HepG2 (cell line): ENCODE results near the gene CADM2. TPM values are rescaled to one million over a fixed set of nuclear protein-coding genes. Genes with fewer than 3 reads are reported as not detected.

ENCODE experiments used
- ATAC-seq: fragments of 200-7000 bp; cut with Tn5 transposase; 3 replicates; pipeline ENCODE4 v1.9.1; 2020; ENCODE audit warnings: mild to moderate bottlenecking, moderate library complexity
- BruUV-seq: library from RNA; stranded (reverse); fragments of 400-500 nt; replicated peaks from 2 replicates; lab custom pipeline; 2021; lab: Mats Ljungman, UMichigan
- CTCF ChIA-PET: fragments of 300-600 bp; formaldehyde crosslinking; extraction: SDS; loops from one replicate; lab custom pipeline; 2021; ENCODE audit warnings: low total read pairs, inconsistent platforms, low intra/inter-chr PET ratio; lab: Yijun Ruan, JAX
- POLR2A ChIA-PET: fragments of 350-600 bp; sonication (Branson Sonifier 250); formaldehyde crosslinking; loops from one replicate; lab custom pipeline; 2020; ENCODE audit warnings: antibody characterized with exemption, inconsistent platforms; lab: Yijun Ruan, JAX
- DNase-seq: peaks from one replicate; pipeline ENCODE4 v3.0.0-alpha.2; 2015; ENCODE audit warnings: low spot score
- FAIRE-seq: peaks from 3 replicates; lab custom pipeline; 2011; peaks lifted over from hg19 to GRCh38; lab: Jason Lieb, UNC
- H2AFZ ChIP-seq: one replicate; pipeline ENCODE4 v1.6.1; 2011; ENCODE audit warnings: low read length, inconsistent platforms
- H3K27ac ChIP-seq: fragments of 300-600 bp; 3 replicates; pipeline ENCODE4 v1.8.0; 2011; ENCODE audit warnings: mixed run types, mild to moderate bottlenecking, mixed read lengths, low read length, inconsistent platforms; ENCODE audit not compliant: insufficient read depth; ENCODE audit errors: extremely low read length
- H3K27me3 ChIP-seq, 2 experiments: fragments of 200-600 bp in 1 of 2; 2 replicates in 1 of 2; 3 replicates in 1 of 2; pipeline versions ENCODE4 v1.6.0 to v1.8.0; 2011; ENCODE audit warnings: low read length in 2 of 2, mild to moderate bottlenecking in 2 of 2, moderate library complexity in 2 of 2, inconsistent platforms in 1 of 2; ENCODE audit not compliant: insufficient read depth in 2 of 2, control insufficient read depth in 1 of 2
- H3K36me3 ChIP-seq, 2 experiments: fragments of 200-600 bp in 1 of 2; replicated peaks in 1 of 2; 2 replicates in 1 of 2; 3 replicates in 1 of 2; pipeline versions ENCODE4 v1.5.1 to v1.8.0; 2011; ENCODE audit warnings: low read length in 2 of 2, inconsistent platforms in 1 of 2; ENCODE audit not compliant: insufficient read depth in 2 of 2, control insufficient read depth in 1 of 2
- H3K4me1 ChIP-seq: 2 replicates; pipeline ENCODE4 v1.5.1; 2012; ENCODE audit warnings: low read length, inconsistent platforms; ENCODE audit not compliant: insufficient read depth
- H3K4me2 ChIP-seq: 2 replicates; pipeline ENCODE4 v1.6.0; 2011; ENCODE audit warnings: low read depth, low read length, inconsistent platforms
- H3K4me3 ChIP-seq, 3 experiments: fragments of 200-600 bp in 1 of 3; sonication (generic), shearing (Covaris generic) in 1 of 3; replicated peaks in 1 of 3; 2 replicates each; pipeline ENCODE4 v1.5.1; 2011 to 2016; ENCODE audit warnings: low read length in 3 of 3, inconsistent platforms in 2 of 3, low read depth in 2 of 3, mild to moderate bottlenecking in 2 of 3, control low read depth in 1 of 3, mixed read lengths in 1 of 3; ENCODE audit not compliant: insufficient read depth in 1 of 3
- H3K79me2 ChIP-seq: one replicate; pipeline ENCODE4 v1.6.1; 2011; ENCODE audit warnings: low read length, inconsistent platforms; ENCODE audit not compliant: insufficient read depth
- H3K9ac ChIP-seq: 2 replicates; pipeline ENCODE4 v1.6.0; 2011; ENCODE audit warnings: mild to moderate bottlenecking, low read depth, low read length, inconsistent platforms; ENCODE audit not compliant: insufficient read depth
- H3K9me3 ChIP-seq: 2 replicates; pipeline ENCODE4 v1.5.1; 2012; ENCODE audit warnings: mild to moderate bottlenecking, low read length
- H4K20me1 ChIP-seq: 2 replicates; pipeline ENCODE4 v1.6.0; 2011; ENCODE audit warnings: inconsistent platforms, mild to moderate bottlenecking, low read length, moderate library complexity; ENCODE audit not compliant: insufficient read depth
- AHR ChIP-seq: IDR thresholded peaks from 2 replicates; pipeline ENCODE4 v1.6.1; 2018; ENCODE audit warnings: missing genetic modification reagents, missing compliant biosample characterization
- HOXA3 ChIP-seq: sonication (generic); formaldehyde crosslinking; IDR thresholded peaks from 2 replicates; pipeline ENCODE4 v1.5.0; 2020; ENCODE audit warnings: missing genetic modification reagents
- KDM4B ChIP-seq: sonication (generic); formaldehyde crosslinking; IDR thresholded peaks from 2 replicates; pipeline ENCODE4 v1.4.0; 2020; ENCODE audit warnings: missing genetic modification reagents
- NFRKB ChIP-seq: fragments of 450-650 bp; IDR thresholded peaks from 2 replicates; pipeline ENCODE4 v1.6.1; 2017
- PBX2 ChIP-seq: IDR thresholded peaks from 2 replicates; pipeline ENCODE4 v1.6.1; 2016; ENCODE audit warnings: control low read depth
- PCBP1 ChIP-seq: fragments of 200-400 bp; formaldehyde crosslinking; IDR thresholded peaks from 2 replicates; pipeline ENCODE4 v1.6.1; 2017; ENCODE audit warnings: mild to moderate bottlenecking, low read depth, low read length, borderline replicate concordance
- PTBP1 ChIP-seq: fragments of 200-400 bp; formaldehyde crosslinking; IDR thresholded peaks from 2 replicates; pipeline ENCODE4 v1.6.1; 2018; ENCODE audit warnings: low read length, low read depth; ENCODE audit not compliant: poor library complexity, severe bottlenecking
- SAP130 ChIP-seq: IDR thresholded peaks from 2 replicates; pipeline ENCODE4 v1.6.1; 2016; ENCODE audit warnings: low read depth
- SP2 ChIP-seq: sonication (generic); formaldehyde crosslinking; IDR thresholded peaks from 2 replicates; pipeline ENCODE4 v1.5.1; 2020; ENCODE audit warnings: mild to moderate bottlenecking, missing genetic modification reagents
- ZFP36L1 ChIP-seq: sonication (generic); formaldehyde crosslinking; IDR thresholded peaks from 2 replicates; pipeline ENCODE4 v1.8.0; 2022; ENCODE audit warnings: mild to moderate bottlenecking, missing genetic modification reagents, moderate library complexity
- ZNF275 ChIP-seq: sonication (generic); formaldehyde crosslinking; IDR thresholded peaks from 2 replicates; pipeline ENCODE4 v1.8.0; 2022; ENCODE audit warnings: missing genetic modification reagents, mild to moderate bottlenecking, inconsistent platforms, borderline replicate concordance
- ZNF350 ChIP-seq: sonication (generic); formaldehyde crosslinking; IDR thresholded peaks from 2 replicates; pipeline ENCODE4 v1.4.0; 2020; ENCODE audit warnings: mild to moderate bottlenecking, low read depth, missing genetic modification reagents, borderline replicate concordance
- ZNF431 ChIP-seq: sonication (generic); formaldehyde crosslinking; IDR thresholded peaks from 2 replicates; pipeline ENCODE4 v1.9.0; 2022; ENCODE audit warnings: missing genetic modification reagents, low read depth, mild to moderate bottlenecking, borderline replicate concordance
- WGBS: methylation state at CpG from one replicate; pipeline ENCODE4 v1.1.6; 2017; ENCODE audit warnings: low lambda C conversion rate; 5-methylcytosine and 5-hydroxymethylcytosine counted together
- in situ Hi-C: cut with HindIII; loops from 2 replicates; pipeline ENCODE4 v1.10.0; 2017; ENCODE audit warnings: low pct_unique_long_range_greater_than_20kb; ENCODE audit not compliant: extremely low pct_ligation_motif_present
- intact Hi-C: fragments of 100-400 bp; cut with micrococcal nuclease; formaldehyde crosslinking; loops from one replicate; pipeline ENCODE4 v1.10.0; 2022; ENCODE audit not compliant: unreplicated experiment
- polyA plus RNA-seq, 8 experiments: library from polyadenylated mRNA; depleted of rRNA in 3 of 8; stranded (reverse) in 7 of 8; unstranded in 1 of 8; fragments of >200 nt; fragmentation: Illumina TruSeq in 4 of 8; extraction: Trizol in 4 of 8; gene quantifications; 2 replicates each; pipeline versions ENCODE4 v1.2.1 to v1.2.3, GENCODE V29; 2011 to 2016; ENCODE audit warnings: low read depth in 4 of 8, missing spikeins in 1 of 8, mixed read lengths in 1 of 8; ENCODE audit not compliant: insufficient read depth in 1 of 8
- total RNA-seq, 5 experiments: library from RNA; depleted of rRNA; stranded (reverse); fragments of >200 nt; fragmentation: Illumina TruSeq; extraction: Trizol; gene quantifications; 2 replicates each; pipeline ENCODE4 v1.2.3, GENCODE V29; 2016; ENCODE audit warnings: low read depth in 1 of 5

CADM2 gene
- total and polyA plus RNA-seq, 2 of the 13 experiments (the other 11 are each of a cell fraction or from before 2014, with no cell fraction given), result not detected

GRCh38 chr3:85790445-85791030, 831.7 kb downstream of the CADM2 start:
- ATAC-seq (no peak), DNase-seq (no peak)
- no peak overlapping the region for H2AFZ ChIP-seq

More at GRCh38 chr3:85790445-85791030, 831.7 kb downstream of the CADM2 start:
- in situ Hi-C loops, result no loop called here
- Histone ChIP-seq H3K27me3 (no peaks in the 10 kb centered on the region; a peak in 1 of 5 replicates), H3K9me3 (no peaks in the 10 kb centered on the region), H3K4me1 (no peaks in the 10 kb centered on the region), H3K4me3 (no peak overlapping the region), H4K20me1 (no peaks in the 10 kb centered on the region)
- intact Hi-C loops, result no loop called here
- FAIRE-seq, result no peak
- TF ChIP-seq PBX2 (CRISPR knock-in tag) (no peak), ZFP36L1 (CRISPR knock-in tag) (no peak), PTBP1 (no peak), ZNF275 (CRISPR knock-in tag) (no peak), SAP130 (CRISPR knock-in tag) (no peak), HOXA3 (no peak), PCBP1 (no peak), KDM4B (CRISPR knock-in tag) (no peak), AHR (CRISPR knock-in tag) (no peak), ZNF431 (CRISPR knock-in tag) (no peak), NFRKB (no peak), ZNF350 (CRISPR knock-in tag) (no peak), SP2 (CRISPR knock-in tag) (no peak)
- TF ChIP-seq, all 625 proteins: peak for 0
- CTCF ChIA-PET, result no interaction called here
- H3K9ac ChIP-seq, result no peak overlapping the region
- POLR2A ChIA-PET, result no interaction called here
- no TSS peak for BruUV-seq
- H3K4me2 ChIP-seq, result no peak overlapping the region
- 33% methylated on average over 2 of the region's 5 CpGs for WGBS
- H3K36me3 ChIP-seq, result no peaks in the 10 kb centered on the region
- no peak overlapping the region for H3K27ac ChIP-seq
- no peaks in the 10 kb centered on the region for H3K79me2 ChIP-seq
